ENCODE results near the gene MYL2.

MYL2 gene

DNA sequence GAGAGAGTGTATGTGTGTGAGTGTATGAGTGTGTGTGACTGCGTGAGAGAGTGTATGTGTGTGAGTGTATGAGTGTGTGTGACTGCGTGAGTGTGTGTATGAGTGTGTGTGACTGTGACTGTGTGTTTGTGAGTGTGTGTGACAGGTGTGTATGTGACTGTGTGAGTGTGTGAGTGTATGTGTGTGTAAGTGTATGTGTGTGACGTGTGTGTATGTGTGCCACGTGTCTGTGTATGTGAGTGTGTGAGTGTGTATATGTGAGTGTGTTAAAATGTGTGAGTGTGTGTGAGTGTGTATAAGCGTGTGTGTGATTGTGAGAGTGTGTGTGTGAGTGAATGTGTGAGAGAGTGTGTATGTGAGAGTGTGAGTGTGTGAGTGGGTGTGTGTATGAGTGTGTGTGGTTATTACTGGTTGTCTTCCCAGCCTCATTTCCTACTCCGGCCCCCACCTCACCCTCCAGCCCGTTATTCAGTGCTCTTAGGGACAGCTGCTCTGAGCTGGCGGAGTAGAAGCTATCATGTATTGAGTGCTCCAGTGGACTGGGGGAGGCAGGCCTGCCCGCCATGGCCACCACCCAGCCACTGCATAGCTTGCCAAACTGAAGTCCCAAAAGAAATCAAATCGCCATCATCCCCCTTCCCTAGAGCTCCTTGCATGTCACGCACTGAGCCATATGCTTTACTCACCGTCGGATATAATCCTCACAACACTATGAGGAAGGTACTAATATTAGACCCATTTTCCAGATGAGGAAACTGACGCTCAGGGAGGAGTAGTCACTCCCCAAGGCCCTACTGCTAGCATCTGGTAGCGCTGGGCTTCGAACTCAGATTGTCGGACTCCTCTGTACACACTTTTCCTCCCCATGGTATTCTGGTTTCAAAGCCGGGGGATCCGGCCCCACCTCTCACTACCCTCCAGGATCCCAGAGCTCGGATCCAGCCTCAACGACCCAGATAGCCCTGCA is 10.3 kb upstream of the MYL2 start:
- DNase-seq (ENCODE audit: low spot score) = no peak

- DNase-seq (ENCODE audit: low spot score) = no peak
Measured at GRCh38 chr12:110929818-110930217, 9.4 kb upstream of the MYL2 start.

DNA sequence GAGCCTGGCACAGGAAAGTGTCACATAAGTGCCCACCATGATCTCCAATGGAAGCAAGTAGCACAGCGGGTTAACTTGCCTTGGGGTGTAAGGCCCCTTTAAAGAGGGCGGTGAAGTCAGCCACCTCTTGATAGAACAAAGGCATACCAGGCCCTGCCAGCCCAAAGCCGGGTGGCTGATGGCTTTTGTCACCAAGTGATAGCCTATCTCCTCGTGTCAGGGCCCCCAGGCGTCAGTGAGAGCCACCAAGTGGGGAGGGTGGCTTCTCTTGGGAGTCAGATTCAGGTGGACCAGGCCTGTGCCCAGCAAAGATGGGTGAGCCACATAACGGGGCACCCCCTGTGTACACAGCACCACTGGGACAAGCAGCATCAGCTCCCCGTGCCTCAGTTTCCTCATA is 8.3 kb upstream of the MYL2 start:
- DNase-seq (ENCODE audit: low spot score) = no peak

- no peak for DNase-seq (ENCODE audit: low spot score)
Measured at GRCh38 chr12:110927546-110927945, 7.2 kb upstream of the MYL2 start.

DNA sequence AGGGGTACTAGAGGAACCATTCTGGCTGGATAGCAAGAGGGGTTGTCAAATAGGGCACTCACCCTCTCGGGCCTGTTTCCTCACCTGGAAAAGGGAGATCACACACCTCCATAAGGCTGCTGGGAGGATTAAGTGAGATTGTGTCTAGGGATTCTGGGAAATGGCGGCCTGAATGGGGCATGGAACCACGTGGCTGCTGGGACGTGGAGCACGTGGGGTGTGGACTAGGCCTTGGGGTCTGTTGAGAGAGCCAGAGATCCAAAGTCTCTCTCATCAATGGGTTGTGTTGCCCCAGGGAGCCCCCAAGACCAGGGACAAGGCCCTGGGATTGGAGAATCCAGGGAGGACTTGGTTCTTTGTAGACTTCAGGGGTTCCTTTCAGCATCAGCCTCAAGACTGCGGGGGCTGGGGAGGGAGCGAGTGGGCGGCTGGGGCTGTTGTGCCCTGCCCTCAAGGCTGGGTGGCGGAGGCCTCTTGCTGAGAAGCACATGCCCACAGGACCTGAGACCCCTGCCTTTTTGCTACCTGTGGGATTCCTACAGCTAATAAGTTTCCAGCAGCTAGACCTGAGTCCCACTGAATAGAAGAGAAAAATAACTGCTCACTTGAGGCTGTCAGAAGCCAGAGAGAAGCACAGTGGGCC is 3.4 kb upstream of the MYL2 start:
- DNase-seq (ENCODE audit: low spot score) = no peak

DNA sequence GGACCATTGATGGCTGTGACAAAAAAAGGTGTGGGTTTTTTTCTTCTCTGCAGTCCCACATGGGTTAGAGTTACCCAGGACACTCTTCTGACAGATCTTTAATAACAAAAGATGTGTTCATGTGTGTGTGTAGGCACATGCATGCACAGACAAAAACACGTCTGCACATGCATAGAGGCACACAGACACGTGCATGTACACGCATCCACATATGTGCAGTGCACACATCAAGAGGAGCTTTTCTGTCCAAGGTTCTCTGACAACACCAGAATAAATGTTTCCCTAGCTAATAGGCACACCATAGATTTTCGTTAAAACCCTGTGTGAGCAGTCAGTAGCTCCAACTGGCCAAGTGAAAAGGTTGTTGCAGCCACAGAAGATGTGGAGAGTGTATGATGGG is 2.8 kb upstream of the MYL2 start:
- DNase-seq (ENCODE audit: low spot score) = no peak

DNA sequence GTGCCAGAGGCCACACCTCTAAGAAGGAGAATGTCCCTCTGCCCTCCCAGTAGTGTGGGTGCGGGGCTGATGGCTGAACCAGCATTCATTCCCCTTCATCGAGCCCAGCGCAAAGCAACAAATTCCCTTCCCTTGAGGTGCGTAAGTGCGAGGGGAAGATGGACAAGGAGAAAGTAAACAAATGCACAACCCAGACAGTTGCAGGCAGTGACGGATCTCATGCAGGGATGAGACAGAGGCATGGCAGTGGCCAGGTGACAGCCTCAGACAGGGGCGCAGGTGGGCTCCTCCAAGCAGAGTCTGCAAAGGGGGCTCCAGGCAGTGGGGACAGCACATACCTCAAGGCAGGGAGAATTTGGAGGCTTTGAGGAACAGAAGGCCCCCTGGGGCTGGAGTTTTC is 2.3 kb upstream of the MYL2 start:
- DNase-seq (ENCODE audit: low spot score) = no peak

- DNase-seq (ENCODE audit: low spot score) = no peak
Measured at GRCh38 chr12:110921262-110921661, 883 bp upstream of the MYL2 start.

GRCh38 chr12:110919720-110920119 is 659 bp downstream of the MYL2 start:
- DNase-seq (ENCODE audit: low spot score) = no peak

GRCh38 chr12:110917961-110918360 is 2.4 kb downstream of the MYL2 start:
- no peak for DNase-seq (ENCODE audit: low spot score)

DNA sequence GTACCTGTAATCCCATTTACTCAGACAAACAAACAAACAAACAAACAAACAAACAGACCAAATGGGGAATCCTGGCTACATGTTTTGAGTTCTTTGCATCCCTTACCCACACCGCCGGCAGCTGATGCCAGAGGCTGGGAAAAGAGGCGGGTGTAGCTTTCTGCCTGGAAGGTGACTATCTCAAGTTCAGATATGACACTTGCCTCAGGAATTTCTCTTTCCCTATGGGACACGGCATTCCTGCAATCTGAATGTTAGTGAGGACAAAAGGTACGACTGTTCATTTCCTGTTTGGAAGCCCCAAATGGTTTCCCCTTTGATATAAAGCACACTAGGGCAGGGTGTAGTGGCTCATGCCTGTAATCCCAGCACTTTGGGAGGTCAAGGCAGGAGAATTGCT is 2.9 kb downstream of the MYL2 start:
- DNase-seq (ENCODE audit: low spot score) = no peak

DNA sequence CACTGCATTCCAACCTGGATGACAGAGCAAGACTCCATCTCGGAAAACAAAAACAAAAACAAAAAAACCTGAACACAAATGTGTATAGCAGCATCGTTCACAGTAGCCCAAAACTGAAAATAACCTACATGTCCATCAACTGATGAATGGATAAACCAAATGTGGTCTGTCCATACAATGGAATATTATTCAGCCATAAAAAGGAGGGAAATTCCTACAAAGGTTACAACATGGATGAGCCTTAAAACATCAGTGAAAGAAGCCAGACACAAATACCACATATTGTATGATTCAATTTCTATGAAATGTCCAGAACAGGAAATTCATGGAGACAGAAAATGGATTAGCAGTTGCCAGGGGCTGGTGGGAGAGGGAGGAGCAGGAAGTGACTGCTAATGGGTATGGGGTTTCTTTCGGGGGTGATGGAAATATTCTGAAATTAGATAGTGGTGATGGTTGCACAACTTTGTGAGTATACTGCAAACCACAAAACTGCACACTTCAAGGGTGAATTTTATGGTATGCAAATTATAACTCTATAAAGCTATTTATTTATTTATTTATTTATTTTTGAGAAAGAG is 4.0 kb downstream of the MYL2 start:
- DNase-seq (ENCODE audit: low spot score) = no peak

GRCh38 chr12:110913119-110914056 is 7.0 kb downstream of the MYL2 start:
- no peak for DNase-seq (ENCODE audit: low spot score)

DNA sequence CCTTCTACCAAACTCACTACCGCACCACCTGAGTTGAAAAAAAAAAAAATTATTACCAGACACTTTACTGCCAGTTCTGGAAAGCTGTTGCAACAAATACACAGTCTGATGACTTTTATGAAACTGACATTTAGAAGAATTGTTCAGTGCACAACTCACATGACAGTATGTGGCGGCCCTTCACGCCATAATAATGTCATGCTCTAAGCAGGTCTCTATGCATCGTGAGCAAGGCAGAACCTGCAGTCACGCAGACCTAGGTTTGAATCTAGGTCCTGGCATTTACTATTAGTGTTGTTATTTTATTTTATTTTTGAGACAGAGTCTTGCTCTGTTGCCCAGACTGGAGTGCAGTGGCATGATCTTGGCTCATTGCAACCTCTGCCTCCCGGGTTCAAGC is 8.1 kb downstream of the MYL2 start:
- no peak for DNase-seq (ENCODE audit: low spot score)

- no peak for DNase-seq (ENCODE audit: low spot score)
Measured at GRCh38 chr12:110908377-110909152, 11.8 kb downstream of the MYL2 start.

- no peak for DNase-seq (ENCODE audit: low spot score)
Measured at GRCh38 chr12:110907583-110907982, 12.8 kb downstream of the MYL2 start.

DNA sequence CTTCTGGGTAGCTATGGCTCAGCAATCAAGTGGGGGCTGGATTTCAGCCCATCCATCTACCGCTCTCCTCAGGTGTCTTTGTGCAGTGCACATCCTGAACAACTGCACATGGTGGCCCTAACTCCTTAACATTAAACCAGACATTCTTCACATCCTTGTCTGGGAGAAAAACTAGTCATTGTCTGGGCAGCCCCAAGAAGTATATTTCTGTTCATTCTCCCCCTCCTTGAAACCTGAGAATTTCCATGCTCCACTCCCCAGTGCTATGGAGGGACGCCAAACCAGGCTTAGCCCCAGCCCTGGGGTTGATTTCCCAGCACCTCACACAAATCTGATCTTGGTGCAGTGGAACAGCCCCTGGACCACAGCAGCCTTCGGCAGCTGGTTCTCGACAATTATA is 13.4 kb downstream of the MYL2 start:
- no peak for DNase-seq (ENCODE audit: low spot score)

DNA sequence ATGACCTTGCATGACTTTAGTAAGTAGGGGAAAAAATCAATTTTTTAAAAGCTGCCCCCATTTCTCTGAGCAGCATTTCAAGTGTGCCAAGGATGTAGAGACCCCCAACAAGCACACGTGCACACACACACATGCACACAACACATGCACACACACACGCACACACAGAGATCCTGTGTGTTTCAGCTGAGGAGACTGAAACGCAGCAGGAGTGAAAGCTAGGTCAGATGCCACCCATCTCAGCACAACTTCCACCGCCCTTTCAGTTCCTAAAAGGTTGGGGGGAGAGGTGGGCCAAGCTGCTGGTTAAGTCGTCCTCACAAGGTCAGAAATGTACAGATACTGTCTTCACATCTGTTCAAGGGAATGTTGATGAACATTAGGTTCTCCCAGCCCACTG is 13.9 kb downstream of the MYL2 start:
- no peak for DNase-seq (ENCODE audit: low spot score)

DNA sequence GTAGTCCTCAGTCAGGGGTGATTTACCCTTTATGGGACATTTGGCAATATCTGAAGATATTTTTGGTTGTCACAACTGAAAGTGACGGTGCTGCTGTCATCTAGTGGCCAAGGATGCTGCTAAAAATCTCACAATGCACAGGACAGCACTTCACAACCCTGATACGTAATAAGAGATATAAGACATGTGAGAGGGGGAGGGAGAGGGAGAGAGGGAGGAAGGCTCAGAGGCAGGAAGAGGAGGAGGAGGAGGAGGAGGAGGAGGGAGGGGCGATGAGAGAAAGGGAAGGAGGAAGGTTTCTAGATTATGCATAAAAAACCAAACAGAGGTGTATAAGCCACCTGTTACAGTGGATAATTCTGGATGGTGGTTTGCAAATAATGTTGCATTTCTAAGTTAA is 14.3 kb downstream of the MYL2 start:
- no peak for DNase-seq (ENCODE audit: low spot score)

DNA sequence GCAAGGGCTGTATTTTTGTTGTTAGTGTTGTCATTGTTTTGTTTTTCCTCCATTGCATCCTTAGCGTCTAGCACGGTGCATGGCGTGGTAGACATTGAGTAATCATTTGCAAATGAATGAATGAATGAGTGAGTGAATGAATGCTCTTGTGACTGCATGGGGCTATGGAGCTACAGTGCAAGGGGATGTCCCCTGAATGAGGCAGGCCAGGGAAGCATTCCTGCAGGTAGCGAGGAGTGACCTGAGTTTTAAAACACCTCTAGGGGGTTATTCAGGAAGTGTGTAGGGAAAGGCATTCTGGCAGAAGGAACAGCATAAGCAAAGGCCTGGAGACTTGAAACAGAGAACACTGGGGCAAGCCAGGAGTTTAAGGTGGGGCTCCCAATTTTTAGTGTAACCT is 16.9 kb downstream of the MYL2 start:
- DNase-seq (ENCODE audit: low spot score) = no peak

DNA sequence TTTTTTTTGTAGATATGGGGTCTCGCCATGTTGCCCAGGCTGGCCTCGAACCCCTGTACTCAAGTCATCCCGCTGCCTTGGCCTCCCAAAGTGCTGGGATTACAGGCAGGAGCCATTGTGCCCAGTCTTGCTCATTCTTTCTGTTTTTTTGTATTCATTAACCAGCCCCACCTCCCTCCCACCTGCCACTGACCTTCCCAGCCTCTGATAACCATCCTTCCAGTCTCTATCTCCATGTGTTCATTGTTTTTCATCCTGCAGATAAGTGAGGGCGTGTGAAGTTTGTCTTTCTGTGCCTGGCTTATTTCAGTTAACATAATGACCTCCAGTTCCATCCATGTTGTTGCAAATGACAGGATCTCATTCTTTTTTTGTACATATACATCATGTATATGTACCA is 19.0 kb downstream of the MYL2 start:
- no peak for DNase-seq (ENCODE audit: low spot score)
